CD4-positive, alpha-beta T cell treated with Interferon alpha-2 for 1 hour (primary cell): ENCODE results near the gene UNG.

Experiments
- DNase-seq, 2 donors: peaks; one replicate each; pipeline ENCODE4 v3.0.0-alpha.2; 2020 to 2022

Gene UNG

DNA sequence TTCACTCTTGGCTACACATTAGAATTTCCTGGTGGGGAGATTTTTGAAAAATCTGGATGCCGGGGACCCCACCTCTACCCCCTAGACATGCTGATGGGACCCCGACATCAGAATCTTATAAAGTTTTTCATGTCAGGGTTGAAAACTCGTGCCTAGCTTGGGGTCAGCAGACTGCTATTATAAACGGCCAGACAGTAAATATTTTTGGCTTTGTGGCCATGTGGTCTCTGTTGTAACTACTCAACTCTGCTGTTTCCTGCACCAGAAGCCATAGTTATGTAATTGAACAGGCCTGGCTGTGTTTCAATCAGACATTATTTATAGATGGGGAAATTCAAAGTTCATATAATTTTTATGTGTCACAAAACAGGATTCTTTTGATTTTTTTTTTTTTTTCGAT, 60.6 kb downstream of the UNG start:
- DNase-seq, result no peak

DNA sequence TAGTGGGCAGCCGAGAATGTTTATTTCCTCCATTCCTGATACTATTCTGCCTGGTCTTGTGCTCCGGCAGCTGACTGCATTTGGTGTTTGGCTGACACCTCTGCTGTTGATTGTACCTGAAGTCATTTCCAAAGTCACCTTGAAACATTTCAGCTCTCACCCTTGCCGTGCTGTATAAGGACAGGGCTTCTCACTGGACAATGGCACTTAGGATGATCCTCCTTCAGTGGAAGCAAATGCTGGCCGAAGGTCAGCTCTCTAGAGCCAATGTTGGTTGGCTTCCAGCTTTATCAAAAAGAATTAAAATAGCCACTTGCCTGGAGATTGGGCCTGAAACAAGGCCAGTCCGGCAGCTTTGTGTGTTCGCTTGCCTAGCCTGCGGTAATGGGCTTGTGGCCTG, 63.0 kb downstream of the UNG start:
- no peak for DNase-seq
